GM12878 (cell line): ENCODE data around the gene HIC1. TPM values are rescaled to one million over a fixed set of nuclear protein-coding genes. Genes with fewer than 3 reads are reported as not detected.

Experiments
- ATAC-seq: fragments of 200-7000 bp; cut with Tn5 transposase; 3 replicates; pipeline ENCODE4 v1.9.1; 2020; ENCODE audit warnings: mild to moderate bottlenecking, moderate library complexity
- BruUV-seq: library from RNA; stranded (reverse); fragments of 400-500 nt; replicated peaks from 2 replicates; lab custom pipeline; 2021; lab: Mats Ljungman, UMichigan
- CTCF ChIA-PET: fragments of 300-600 bp; sonication (Branson Sonifier 250); formaldehyde crosslinking; extraction: SDS; loops from one replicate; lab custom pipeline; 2021; ENCODE audit warnings: inconsistent platforms; lab: Yijun Ruan, JAX
- POLR2A ChIA-PET: fragments of 350-600 bp; formaldehyde crosslinking; extraction: SDS; loops from one replicate; lab custom pipeline; 2021; ENCODE audit warnings: inconsistent platforms; lab: Charles Lee
- RAD21 ChIA-PET: fragments of 300-600 bp; sonication (Branson Sonifier 250); formaldehyde crosslinking; loops from one replicate; lab custom pipeline; 2023; ENCODE audit warnings: antibody characterized with exemption; ENCODE audit not compliant: unreplicated experiment; lab: Charles Lee
- SMC1A ChIA-PET: fragments of 300-600 bp; sonication (Branson Sonifier 250); formaldehyde crosslinking; loops from one replicate; lab custom pipeline; 2023; ENCODE audit not compliant: unreplicated experiment, uncharacterized antibody; lab: Charles Lee
- DNase-seq: peaks from one replicate; pipeline ENCODE4 v3.0.0-alpha.2; 2011; ENCODE audit warnings: low read depth, low spot score
- FAIRE-seq: peaks from 3 replicates; lab custom pipeline; 2011; peaks lifted over from hg19 to GRCh38; lab: Jason Lieb, UNC
- H2AFZ ChIP-seq: 2 replicates; pipeline ENCODE4 v1.6.0; 2011; ENCODE audit warnings: low read depth, low read length, control low read depth; ENCODE audit not compliant: control insufficient read depth
- H3K27ac ChIP-seq: 2 replicates; pipeline ENCODE4 v1.5.1; 2011; ENCODE audit warnings: control low read depth; ENCODE audit not compliant: control insufficient read depth, insufficient read depth
- H3K27me3 ChIP-seq, 2 experiments: replicated peaks in 1 of 2; 2 replicates each; pipeline versions ENCODE4 v1.6.0 to v1.6.1; 2011; ENCODE audit warnings: low read length in 1 of 2; ENCODE audit not compliant: control insufficient read depth in 2 of 2, insufficient read depth in 2 of 2
- H3K36me3 ChIP-seq, 2 experiments: 2 replicates each; pipeline ENCODE4 v1.5.1; 2011; ENCODE audit warnings: low read length in 1 of 2; ENCODE audit not compliant: control insufficient read depth in 2 of 2, insufficient read depth in 2 of 2
- H3K4me1 ChIP-seq: 2 replicates; pipeline ENCODE4 v1.6.1; 2011; ENCODE audit warnings: mild to moderate bottlenecking, low read length, moderate library complexity, mixed read lengths; ENCODE audit not compliant: control insufficient read depth, insufficient read depth
- H3K4me2 ChIP-seq: 2 replicates; pipeline ENCODE4 v1.6.0; 2011; ENCODE audit warnings: control low read depth; ENCODE audit not compliant: control insufficient read depth, insufficient read depth
- H3K4me3 ChIP-seq: fragments of 200-600 bp; sonication (generic); 2 replicates; pipeline ENCODE4 v1.5.1; 2016
- H3K79me2 ChIP-seq: 2 replicates; pipeline ENCODE4 v1.6.0; 2011; ENCODE audit warnings: low read length; ENCODE audit not compliant: control insufficient read depth, insufficient read depth
- H3K9ac ChIP-seq: 2 replicates; pipeline ENCODE4 v1.8.0; 2011; ENCODE audit warnings: low read length, control low read depth, mixed read lengths; ENCODE audit not compliant: control insufficient read depth, insufficient read depth
- H3K9me3 ChIP-seq: replicated peaks from 3 replicates; pipeline ENCODE4 v1.5.1; 2011; ENCODE audit warnings: mild to moderate bottlenecking, low read length; ENCODE audit not compliant: control insufficient read depth, insufficient read depth
- H4K20me1 ChIP-seq: 2 replicates; pipeline ENCODE4 v1.6.0; 2011; ENCODE audit not compliant: control insufficient read depth, insufficient read depth
- ATF7 ChIP-seq: fragments of 450-650 bp; IDR thresholded peaks from 2 replicates; pipeline ENCODE4 v1.6.1; 2016; ENCODE audit warnings: low read depth, mild to moderate bottlenecking
- CTCF ChIP-seq, 3 experiments: IDR thresholded peaks in 2 of 3; conservative IDR thresholded peaks in 1 of 3; 2 replicates each; pipeline ENCODE4 v1.5.1; 2011; ENCODE audit warnings: low read depth in 3 of 3, low read length in 3 of 3, mild to moderate bottlenecking in 3 of 3, control low read depth in 2 of 3, moderate library complexity in 2 of 3, inconsistent platforms in 1 of 3, mixed read lengths in 1 of 3; ENCODE audit not compliant: control insufficient read depth in 2 of 3, insufficient read depth in 1 of 3; ENCODE audit errors: extremely low read depth in 1 of 3
- EGR1 ChIP-seq, 2 experiments: IDR thresholded peaks; 1 replicate in 1 of 2; 2 replicates in 1 of 2; pipeline ENCODE4 v1.6.1; 2011 to 2012; ENCODE audit warnings: low read depth in 2 of 2, low read length in 2 of 2, borderline replicate concordance in 1 of 2, mild to moderate bottlenecking in 1 of 2, moderate library complexity in 1 of 2
- IRF4 ChIP-seq: IDR thresholded peaks from 2 replicates; pipeline ENCODE4 v1.6.1; 2011; ENCODE audit warnings: low read depth, low read length
- LARP7 ChIP-seq: fragments of 450-650 bp; IDR thresholded peaks from 2 replicates; pipeline ENCODE4 v1.6.1; 2017; ENCODE audit warnings: mild to moderate bottlenecking
- NR2F1 ChIP-seq: fragments of 450-650 bp; conservative IDR thresholded peaks from 2 replicates; pipeline ENCODE4 v1.6.1; 2017; ENCODE audit warnings: mild to moderate bottlenecking
- RAD21 ChIP-seq: IDR thresholded peaks from 2 replicates; pipeline ENCODE4 v1.6.1; 2011; ENCODE audit warnings: mild to moderate bottlenecking, low read depth, low read length, moderate library complexity; ENCODE audit not compliant: insufficient read depth
- SMC3 ChIP-seq: IDR thresholded peaks from 2 replicates; pipeline ENCODE4 v1.6.1; 2011; ENCODE audit warnings: low read length, improper control_type of control experiment, borderline replicate concordance
- SUZ12 ChIP-seq: fragments of 200-600 bp; sonication (generic); IDR thresholded peaks from one replicate; pipeline ENCODE4 v1.6.1; 2018; ENCODE audit warnings: antibody characterized with exemption, mild to moderate bottlenecking; ENCODE audit not compliant: unreplicated experiment
- WGBS: methylation state at CpG from one replicate; pipeline ENCODE4 v1.1.6; 2016; ENCODE audit warnings: low lambda C conversion rate; ENCODE audit not compliant: insufficient replicate concordance, insufficient coverage; ENCODE audit errors: missing lambda C conversion rate; 5-methylcytosine and 5-hydroxymethylcytosine counted together
- in situ Hi-C: fragments of 300-500 bp; cut with MboI; formaldehyde crosslinking; loops from 9 replicates; pipeline ENCODE4 v1.14.3; 2018; ENCODE audit warnings: mixed read lengths
- intact Hi-C: fragments of 100-400 bp; cut with micrococcal nuclease; formaldehyde crosslinking; loops from one replicate; pipeline ENCODE4 v1.14.2; 2022; ENCODE audit not compliant: unreplicated experiment
- polyA plus RNA-seq, 11 experiments: library from polyadenylated mRNA; depleted of rRNA in 4 of 11; unstranded in 6 of 11; stranded (reverse) in 5 of 11; fragments of >200 nt; fragmentation: Nextera tagmentation in 4 of 11; fragmentation: Illumina TruSeq in 1 of 11; extraction: Ambion mirVana in 4 of 11; extraction: Trizol in 1 of 11; gene quantifications; 1 replicate in 1 of 11; 2 replicates in 10 of 11; pipeline versions ENCODE4 v1.2.1 to v1.2.3, GENCODE V29; 2011 to 2016; ENCODE audit warnings: inconsistent platforms in 2 of 11, missing spikeins in 2 of 11, low read depth in 1 of 11
- total RNA-seq, 4 experiments: library from RNA; depleted of rRNA in 3 of 4; stranded (reverse); fragments of >200 nt in 3 of 4; fragmentation: Illumina TruSeq in 1 of 4; extraction: Trizol in 1 of 4; gene quantifications; 2 replicates each; pipeline versions ENCODE4 v1.2.1 to v1.2.3, GENCODE V29; 2013 to 2021

The HIC1 gene
- total and polyA plus RNA-seq, 10 of the 15 experiments (the other 5 are each of a cell fraction or from before 2014, with no cell fraction given), result 0.11 to 61.1 (median 4.9) TPM

GRCh38 chr17:2025220-2025621 is 29.7 kb upstream of the HIC1 start, which contains the start of gene RTN4RL1:
Gene RTN4RL1 (minus strand): TSS chr17:2025334. CDS start chr17:2024865, 469 bp downstream.
- peak within 1 kb of the TSS; percentile 77 for H3K4me2 ChIP-seq
- DNase-seq, result no peak
- H3K36me3 ChIP-seq, result no peaks in the 10 kb centered on the region
- POLR2A ChIA-PET, result no interaction called here
- TF ChIP-seq ATF7, result no peak
- TF ChIP-seq LARP7, result 0 out of 2 replicates have a peak, but pooled peaks have one; percentile 3
- TF ChIP-seq EGR1 (IDR thresholded peaks at IDR 0.05; ENCODE audit: borderline replicate concordance in 1 of 2, low read depth in 2 of 2, low read length in 2 of 2), result peak in 1 of 2 experiments; percentile 55; a peak in 1 of 3 replicates
- H3K4me1 ChIP-seq, result peaks cover 4% of the 10 kb centered on the region
- no TSS peak for BruUV-seq
- SMC1A ChIA-PET, result interaction anchor here (1.1 kb wide), 1 partner anchor 141 kb away, joined by 3 read pairs; no protein-coding TSS in a partner anchor
- intact Hi-C loops (no loop called here), in situ Hi-C loops (no loop called here)
- 2% methylated on average over 19 of the region's 47 CpGs for WGBS
- H2AFZ ChIP-seq, result peak within 1 kb of the TSS; percentile 7; the same call in 1 of the 2 replicates
- peaks cover 2% of the 10 kb centered on the region; the same call in 1 of the 2 replicates for H3K79me2 ChIP-seq
- no peak within 1 kb of the TSS for H3K9ac ChIP-seq
- H3K27me3 ChIP-seq, result peaks cover 18 to 21% of the 10 kb centered on the region in 2 experiments
- RAD21 ChIA-PET, result no interaction called here
- no peak for ATAC-seq
- H3K4me3 ChIP-seq, result peak within 1 kb of the TSS; percentile 74
- H4K20me1 ChIP-seq, result no peaks in the 10 kb centered on the region
- H3K9me3 ChIP-seq, result no peaks in the 10 kb centered on the region
- no peak for FAIRE-seq
- CTCF ChIA-PET, result interaction anchor here (1.0 kb wide), 1 partner anchor 304 kb away, joined by 4 read pairs; no protein-coding TSS in a partner anchor
- H3K27ac ChIP-seq, result no peak within 1 kb of the TSS

GRCh38 chr17:2025622-2026309 is 29.1 kb upstream of the HIC1 start:
- Histone ChIP-seq H2AFZ (peak overlapping the region; percentile 7; the same call in 1 of the 2 replicates), H3K27ac (no peak overlapping the region), H3K4me1 (peaks cover 4% of the 10 kb centered on the region), H3K4me3 (peak overlapping the region; percentile 74), H4K20me1 (no peaks in the 10 kb centered on the region), H3K36me3 (no peaks in the 10 kb centered on the region), H3K4me2 (peak overlapping the region; percentile 77), H3K79me2 (peaks cover 5% of the 10 kb centered on the region; the same call in 1 of the 2 replicates), H3K9me3 (no peaks in the 10 kb centered on the region), H3K27me3 (peaks cover 18 to 19% of the 10 kb centered on the region in 2 experiments), H3K9ac (no peak overlapping the region)
- no peak for FAIRE-seq
- no TSS peak for BruUV-seq
- no peak for DNase-seq
- intact Hi-C loops, result no loop called here
- POLR2A ChIA-PET, result no interaction called here
- TF ChIP-seq IRF4 (no peak), RAD21 (peak; percentile 46), SMC3 (peak; percentile 37), SUZ12 (peak; percentile 49), NR2F1 (no peak), CTCF (IDR thresholded peaks at IDR 0.05 in 2 of 3, conservative IDR thresholded peaks at IDR 0.05 in 1 of 3; ENCODE audit: control insufficient read depth in 2 of 3, extremely low read depth in 1 of 3, insufficient read depth in 1 of 3, low read depth in 3 of 3, low read length in 3 of 3) (peak; percentile 22 to 33 (median 32); a peak in 4 of 6 replicates)
- no peak for ATAC-seq
- CTCF ChIA-PET, result interaction anchor here (0.6 to 1.2 kb wide), 3 partner anchors 39 to 305 kb away, joined by 4 read pairs; no protein-coding TSS in a partner anchor
- SMC1A ChIA-PET, result interaction anchor here (1.1 kb wide), 1 partner anchor 141 kb away, joined by 3 read pairs; no protein-coding TSS in a partner anchor
- RAD21 ChIA-PET, result interaction anchor here (0.6 to 0.8 kb wide), 2 partner anchors 117 to 260 kb away, joined by 3 to 5 read pairs; no protein-coding TSS in a partner anchor
- in situ Hi-C loops, result no loop called here
- WGBS, result 5% methylated on average over 40 of the region's 55 CpGs
